Esophagus (tissue), 2 donors: ENCODE measurements around the gene MMS22L. TPM values are rescaled to one million over a fixed set of nuclear protein-coding genes. Genes with fewer than 3 reads are reported as not detected.
"Not testable (repeated sequence)": the region's sequence is repeated elsewhere in the genome, so short reads cannot be mapped to it uniquely, and the experiment has no call there.

Experiments
- H3K27ac ChIP-seq, 2 donors: one replicate each; pipeline ENCODE4 v1.5.1; 2013; ENCODE audit warnings: low read depth in 2 of 2, mild to moderate bottlenecking in 2 of 2, inconsistent platforms in 1 of 2, low read length in 1 of 2, moderate library complexity in 1 of 2
- H3K27me3 ChIP-seq, 2 donors: one replicate each; pipeline ENCODE4 v1.6.1; 2013; ENCODE audit warnings: low read length in 2 of 2, control low read depth in 1 of 2, mild to moderate bottlenecking in 1 of 2; ENCODE audit not compliant: insufficient read depth in 2 of 2, control insufficient read depth in 1 of 2
- H3K36me3 ChIP-seq, 2 donors: one replicate each; pipeline ENCODE4 v1.6.1; 2013; ENCODE audit warnings: low read length in 1 of 2; ENCODE audit not compliant: control insufficient read depth in 2 of 2, insufficient read depth in 2 of 2
- H3K4me1 ChIP-seq, 2 donors: one replicate each; pipeline ENCODE4 v1.6.1; 2013; ENCODE audit warnings: low read length in 1 of 2; ENCODE audit not compliant: control insufficient read depth in 2 of 2, insufficient read depth in 2 of 2
- H3K4me3 ChIP-seq, 2 donors: one replicate each; pipeline ENCODE4 v1.5.1; 2013; ENCODE audit warnings: low read length in 2 of 2, mild to moderate bottlenecking in 2 of 2, low read depth in 1 of 2, moderate library complexity in 1 of 2
- H3K9me3 ChIP-seq, 2 donors: one replicate each; pipeline ENCODE4 v1.6.1; 2013; ENCODE audit warnings: mild to moderate bottlenecking in 2 of 2, low read depth in 1 of 2, low read length in 1 of 2, moderate library complexity in 1 of 2; ENCODE audit not compliant: control insufficient read depth in 2 of 2, insufficient read depth in 1 of 2
- WGBS, 2 donors: extraction: QIAGEN DNeasy Blood & Tissue Kit; methylation state at CpG; one replicate each; pipeline ENCODE4 v1.1.7; 2013; 5-methylcytosine and 5-hydroxymethylcytosine counted together
- polyA plus RNA-seq, 2 donors: library from polyadenylated mRNA; stranded (reverse); fragments of 200-250 nt; gene quantifications; one replicate each; pipeline ENCODE4 v1.2.3, GENCODE V29; 2013
- donor health status: healthy with polysubstance abuse.
- donor health status: Bipolar disorder and iron deficiency.

The MMS22L gene
- polyA plus RNA-seq, 2 donors, result 1.8 to 2.4 TPM

DNA sequence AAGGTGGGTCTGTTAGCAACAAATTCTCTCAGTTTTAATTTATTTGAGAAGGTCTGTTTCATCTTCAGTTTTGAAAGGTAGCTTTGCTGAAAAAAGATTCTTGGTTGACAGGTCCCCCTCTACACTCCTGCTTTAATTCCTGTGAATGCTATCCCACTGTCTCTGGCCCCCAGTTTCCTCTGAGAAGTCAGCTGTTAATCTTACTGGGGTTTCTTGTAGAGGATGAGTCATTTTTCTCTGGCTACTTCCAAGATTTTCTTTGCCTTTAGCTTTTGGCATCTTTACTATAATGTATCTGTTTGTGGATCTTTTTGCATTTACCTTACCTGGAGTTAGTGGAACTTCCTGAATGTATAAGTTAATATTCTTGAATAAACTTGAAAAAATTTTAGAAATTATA is 122.7 kb downstream of the MMS22L start:
- no peaks in the 10 kb centered on the region for H3K4me1 ChIP-seq
- H3K27me3 ChIP-seq, result no peaks in the 10 kb centered on the region
- no peaks in the 10 kb centered on the region for H3K9me3 ChIP-seq
- H3K4me3 ChIP-seq, result no peak overlapping the region
- no peaks in the 10 kb centered on the region for H3K36me3 ChIP-seq
- no peak overlapping the region for H3K27ac ChIP-seq

DNA sequence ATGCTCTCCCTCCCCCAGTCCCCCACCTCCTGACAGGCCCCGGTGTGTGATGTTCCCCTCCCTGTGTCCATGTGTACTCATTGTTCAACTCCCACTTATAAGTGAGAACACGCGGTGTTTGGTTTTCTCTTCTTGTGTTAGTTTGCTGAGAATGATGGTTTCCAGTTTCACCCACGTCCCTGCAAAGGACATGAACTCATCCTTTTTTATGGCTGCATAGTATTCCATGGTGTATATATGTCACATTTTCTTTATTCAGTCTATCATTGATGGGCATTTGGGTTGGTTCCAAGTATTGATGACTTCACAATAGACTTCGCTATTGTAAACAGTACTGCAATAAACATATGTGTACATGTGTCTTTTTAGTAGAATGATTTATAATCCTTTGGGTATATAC is 127.6 kb downstream of the MMS22L start:
- H3K9me3 ChIP-seq, H3K27me3 ChIP-seq, H3K36me3 ChIP-seq, H3K4me1 ChIP-seq, H3K27ac ChIP-seq, H3K4me3 ChIP-seq: not testable (repeated sequence)
- WGBS, 2 donors, result 99 to 100% methylated on average over 5 of the region's 5 CpGs

GRCh38 chr6:97154015-97154414 is 129.0 kb downstream of the MMS22L start:
- no peak overlapping the region for H3K4me3 ChIP-seq
- no peaks in the 10 kb centered on the region for H3K27me3 ChIP-seq
- H3K27ac ChIP-seq, result no peak overlapping the region
- no peaks in the 10 kb centered on the region for H3K36me3 ChIP-seq
- H3K4me1 ChIP-seq, result no peaks in the 10 kb centered on the region
- H3K9me3 ChIP-seq, result no peaks in the 10 kb centered on the region
- WGBS, 2 donors, result 89 to 97% methylated on average over 3 of the region's 3 CpGs

GRCh38 chr6:97151601-97152000 is 131.4 kb downstream of the MMS22L start:
- Histone ChIP-seq H3K9me3 (no peaks in the 10 kb centered on the region), H3K36me3 (no peaks in the 10 kb centered on the region), H3K4me1 (no peaks in the 10 kb centered on the region), H3K27ac (no peak overlapping the region), H3K27me3 (no peaks in the 10 kb centered on the region), H3K4me3 (no peak overlapping the region)

- H3K4me3 ChIP-seq, result no peak overlapping the region
Measured at GRCh38 chr6:97150932-97151331, 132.1 kb downstream of the MMS22L start.

DNA sequence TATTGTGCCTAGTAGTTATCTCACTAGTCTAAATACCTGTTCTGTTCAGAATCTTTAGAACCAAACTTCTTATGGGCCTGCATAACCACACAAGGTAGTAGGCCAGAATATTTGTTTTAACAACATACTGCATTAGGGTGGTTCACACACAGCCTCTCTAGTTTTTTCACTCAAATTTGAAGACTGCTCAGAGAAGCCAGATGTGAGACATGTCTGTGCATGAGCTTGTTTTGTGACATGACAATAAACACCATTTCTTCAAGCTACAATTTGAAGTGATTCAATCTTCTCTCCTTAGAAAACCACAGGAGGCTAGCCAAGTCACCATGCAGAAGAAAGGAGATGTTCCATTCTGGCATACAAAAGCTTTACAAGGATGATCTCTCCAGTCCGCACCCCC is 135.6 kb downstream of the MMS22L start:
- Histone ChIP-seq H3K4me3 (no peak overlapping the region), H3K36me3 (no peaks in the 10 kb centered on the region), H3K27ac (no peak overlapping the region), H3K27me3 (no peaks in the 10 kb centered on the region), H3K9me3 (no peaks in the 10 kb centered on the region), H3K4me1 (no peaks in the 10 kb centered on the region)
- 91 to 94% methylated on average over 1 of the region's 1 CpG for WGBS, 2 donors

More at GRCh38 chr6:97150932-97151331, 132.1 kb downstream of the MMS22L start:
- H3K27me3 ChIP-seq, result no peaks in the 10 kb centered on the region
- 54 to 80% methylated on average over 3 of the region's 3 CpGs for WGBS, 2 donors
- no peaks in the 10 kb centered on the region for H3K9me3 ChIP-seq
- no peaks in the 10 kb centered on the region for H3K36me3 ChIP-seq
- H3K4me1 ChIP-seq, result no peaks in the 10 kb centered on the region
- H3K27ac ChIP-seq, result no peak overlapping the region

GRCh38 chr6:97145691-97146090 is 137.3 kb downstream of the MMS22L start:
- 88 to 96% methylated on average over 1 of the region's 1 CpG for WGBS, 2 donors
- Histone ChIP-seq H3K4me3 (no peak overlapping the region), H3K27ac (no peak overlapping the region), H3K27me3 (no peaks in the 10 kb centered on the region), H3K9me3 (no peaks in the 10 kb centered on the region), H3K4me1 (no peaks in the 10 kb centered on the region), H3K36me3 (no peaks in the 10 kb centered on the region)

GRCh38 chr6:97141756-97142155 is 141.3 kb downstream of the MMS22L start:
- H3K27ac ChIP-seq, result no peak overlapping the region
- H3K9me3 ChIP-seq, result no peaks in the 10 kb centered on the region
- no peak overlapping the region for H3K4me3 ChIP-seq
- H3K36me3 ChIP-seq, result no peaks in the 10 kb centered on the region
- no peaks in the 10 kb centered on the region for H3K27me3 ChIP-seq
- no peaks in the 10 kb centered on the region for H3K4me1 ChIP-seq

GRCh38 chr6:97138581-97138980 is 144.4 kb downstream of the MMS22L start:
- Histone ChIP-seq H3K27ac (no peak overlapping the region), H3K27me3 (no peaks in the 10 kb centered on the region), H3K4me1 (no peaks in the 10 kb centered on the region), H3K9me3 (no peaks in the 10 kb centered on the region), H3K36me3 (no peaks in the 10 kb centered on the region), H3K4me3 (no peak overlapping the region)
- 59 to 81% methylated on average over 1 of the region's 1 CpG for WGBS, 2 donors

DNA sequence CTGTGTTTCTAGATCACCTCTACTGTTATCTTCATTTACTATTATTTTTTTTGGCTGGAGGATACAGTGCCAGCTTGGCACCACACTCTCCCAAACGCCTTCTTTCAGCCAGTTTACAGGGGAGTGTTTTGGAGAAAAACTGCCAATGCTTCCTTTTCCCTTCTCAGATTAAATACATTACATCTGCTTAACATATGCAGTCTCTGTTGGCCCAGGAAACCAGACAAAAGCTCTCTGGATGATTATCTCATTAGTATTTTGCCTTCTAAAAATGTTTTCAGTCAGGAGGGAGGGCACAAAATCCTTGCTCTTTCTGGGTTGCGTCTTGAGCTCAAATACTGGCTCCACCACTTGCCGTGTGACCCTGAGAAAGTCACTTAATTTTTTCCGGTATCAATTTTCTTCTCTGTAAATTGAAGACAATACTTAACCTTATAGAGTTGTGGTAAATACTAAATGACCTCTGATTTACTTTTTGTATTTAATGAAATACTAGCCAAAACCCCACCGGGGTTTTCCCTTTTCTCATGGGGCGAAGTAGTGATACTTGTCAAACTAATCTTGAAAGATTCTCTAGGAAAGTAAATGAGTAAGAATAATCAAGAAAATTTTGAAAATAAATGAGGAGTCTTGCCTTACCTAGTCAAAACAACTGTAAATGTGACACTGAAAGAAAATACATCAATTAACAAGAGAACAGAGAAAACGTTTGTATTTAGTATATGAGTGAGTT is 146.2 kb downstream of the MMS22L start:
- H3K4me3 ChIP-seq, result no peak overlapping the region
- H3K27me3 ChIP-seq, result no peaks in the 10 kb centered on the region
- H3K36me3 ChIP-seq, result no peaks in the 10 kb centered on the region
- no peak overlapping the region for H3K27ac ChIP-seq
- no peaks in the 10 kb centered on the region for H3K9me3 ChIP-seq
- no peaks in the 10 kb centered on the region for H3K4me1 ChIP-seq
- 65 to 66% methylated on average over 7 of the region's 7 CpGs for WGBS, 2 donors
